Measurements from ENCODE around the gene ANO6. TPM values are rescaled to one million over a fixed set of nuclear protein-coding genes. Genes with fewer than 3 reads are reported as not detected.
A peak's percentile ranks its signal among the peaks of the same experiment; 100 is the strongest.

The ANO6 gene
- total and polyA plus RNA-seq, 4 donors, result 18.6 to 52.3 (median 29.1) TPM

DNA sequence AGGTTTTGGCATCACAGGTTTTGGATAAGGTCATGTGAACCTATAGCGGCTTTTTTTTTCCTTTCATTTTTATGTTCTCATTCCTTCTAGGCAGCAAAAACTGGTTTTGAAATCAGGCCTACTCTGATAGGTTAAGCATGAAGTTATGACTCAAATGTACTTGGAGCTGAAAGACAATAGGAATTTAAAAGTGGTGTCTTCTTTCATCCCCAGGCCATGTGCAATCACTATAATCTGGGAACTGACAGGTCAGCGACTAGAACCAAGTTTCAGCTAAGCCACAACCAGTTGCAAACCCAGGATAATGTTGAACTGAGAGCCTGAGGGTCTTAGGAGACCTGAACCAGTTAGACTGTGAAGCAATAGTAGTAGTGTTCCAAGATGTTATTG is 74.3 kb downstream of the ANO6 start (continued):
- no peak for TF ChIP-seq CTCF (IDR thresholded peaks at IDR 0.05; ENCODE audit: low read depth, low read length, missing input control)

- DNase-seq (ENCODE audit: low spot score), result no peak
- H3K4me3 ChIP-seq (ENCODE audit: low read depth in 1 of 3, low read length in 3 of 3), result no peak overlapping the region
- no peak overlapping the region for H3K27ac ChIP-seq (ENCODE audit: low read depth in 1 of 2, low read length in 2 of 2)
- peaks cover 0 to 7% (median 4%) of the 10 kb centered on the region in 4 donors for H3K4me1 ChIP-seq (ENCODE audit: control insufficient read depth in 4 of 4, insufficient read depth in 4 of 4, low read length in 3 of 4)
- no peak overlapping the region for H3K9ac ChIP-seq (ENCODE audit: low read depth in 1 of 2, low read length in 2 of 2)
- WGBS, result 83% methylated on average over 1 of the region's 1 CpG
- TF ChIP-seq CTCF (IDR thresholded peaks at IDR 0.05; ENCODE audit: low read depth, low read length, missing input control) (no peak), HNF4A (conservative IDR thresholded peaks at IDR 0.05) (no peak), EGR1 (IDR thresholded peaks at IDR 0.05; ENCODE audit: low read depth in 2 of 2) (no peak)
- H3K36me3 ChIP-seq (ENCODE audit: control insufficient read depth in 4 of 4, insufficient read depth in 3 of 4, low read depth in 1 of 4, low read length in 3 of 4), result no peaks in the 10 kb centered on the region
- H3K27me3 ChIP-seq (ENCODE audit: control insufficient read depth in 4 of 4, insufficient read depth in 4 of 4, low read length in 3 of 4), result no peaks in the 10 kb centered on the region
- H3K9me3 ChIP-seq (ENCODE audit: control insufficient read depth in 4 of 4, low read length in 3 of 4), result no peaks in the 10 kb centered on the region
Observed at GRCh38 chr12:45291518-45291917, 75.6 kb downstream of the ANO6 start.

DNA sequence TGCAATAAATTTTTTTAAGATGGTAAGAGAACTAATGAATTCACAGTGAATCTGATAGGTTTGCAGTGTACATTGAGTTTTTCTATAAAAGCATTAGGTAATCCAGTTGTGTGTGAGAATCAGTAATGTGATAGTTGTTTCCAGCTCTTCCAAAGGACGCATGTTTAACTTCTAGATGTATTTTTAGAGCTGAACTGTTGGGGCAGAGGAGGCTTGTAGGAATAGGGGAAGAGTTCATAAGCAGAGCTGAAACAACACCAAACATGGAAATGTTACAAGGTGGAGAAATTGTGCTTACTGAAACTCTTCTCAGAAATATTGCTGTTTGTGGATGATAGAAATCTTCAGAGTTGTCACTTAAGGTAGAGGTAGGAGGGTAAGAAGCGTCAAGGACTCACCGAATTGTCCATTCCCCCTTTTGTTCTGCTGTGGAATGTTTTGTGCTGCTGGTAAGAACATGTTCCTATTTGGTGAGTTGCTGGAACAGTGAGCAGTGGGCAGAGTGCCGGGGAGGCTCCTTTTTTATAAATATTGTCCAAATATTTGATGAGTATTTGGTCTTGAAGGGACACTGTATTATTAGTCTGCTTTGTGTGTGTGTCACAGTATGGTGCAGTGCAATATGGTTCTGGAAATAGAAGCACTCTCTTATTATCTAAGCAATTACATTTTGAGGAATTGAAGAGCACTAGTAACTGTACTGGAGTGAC is 76.7 kb downstream of the ANO6 start:
- H3K9me3 ChIP-seq (ENCODE audit: control insufficient read depth in 4 of 4, low read length in 3 of 4), result no peaks in the 10 kb centered on the region
- H3K27ac ChIP-seq (ENCODE audit: low read depth in 1 of 2, low read length in 2 of 2), result no peak overlapping the region
- DNase-seq (ENCODE audit: low spot score), result no peak
- WGBS, result 81% methylated on average over 4 of the region's 4 CpGs
- no peak overlapping the region for H3K4me3 ChIP-seq (ENCODE audit: low read depth in 1 of 3, low read length in 3 of 3)
- TF ChIP-seq FOXA2 (IDR thresholded peaks at IDR 0.05) (no peak), SP1 (IDR thresholded peaks at IDR 0.05) (peak; percentile 43), FOXA1 (IDR thresholded peaks at IDR 0.05) (no peak), GABPA (IDR thresholded peaks at IDR 0.05 in 1 of 2, conservative IDR thresholded peaks at IDR 0.05 in 1 of 2) (no peak)
- no peak overlapping the region for H3K9ac ChIP-seq (ENCODE audit: low read depth in 1 of 2, low read length in 2 of 2)
- H3K4me1 ChIP-seq (ENCODE audit: control insufficient read depth in 4 of 4, insufficient read depth in 4 of 4, low read length in 3 of 4), result peaks cover 0 to 7% (median 4%) of the 10 kb centered on the region in 4 donors
- H3K27me3 ChIP-seq (ENCODE audit: control insufficient read depth in 4 of 4, insufficient read depth in 4 of 4, low read length in 3 of 4), result no peaks in the 10 kb centered on the region
- no peaks in the 10 kb centered on the region for H3K36me3 ChIP-seq (ENCODE audit: control insufficient read depth in 4 of 4, insufficient read depth in 3 of 4, low read depth in 1 of 4, low read length in 3 of 4)

GRCh38 chr12:45294906-45295305 is 79.0 kb downstream of the ANO6 start:
- Histone ChIP-seq H3K36me3 (ENCODE audit: control insufficient read depth in 4 of 4, insufficient read depth in 3 of 4, low read depth in 1 of 4, low read length in 3 of 4) (no peaks in the 10 kb centered on the region), H3K9me3 (ENCODE audit: control insufficient read depth in 4 of 4, low read length in 3 of 4) (no peaks in the 10 kb centered on the region), H3K27ac (ENCODE audit: low read depth in 1 of 2, low read length in 2 of 2) (no peak overlapping the region), H3K27me3 (ENCODE audit: control insufficient read depth in 4 of 4, insufficient read depth in 4 of 4, low read length in 3 of 4) (no peaks in the 10 kb centered on the region), H3K4me3 (ENCODE audit: low read depth in 1 of 3, low read length in 3 of 3) (no peak overlapping the region), H3K9ac (ENCODE audit: low read depth in 1 of 2, low read length in 2 of 2) (no peak overlapping the region), H3K4me1 (ENCODE audit: control insufficient read depth in 4 of 4, insufficient read depth in 4 of 4, low read length in 3 of 4) (peaks cover 0 to 7% (median 5%) of the 10 kb centered on the region in 4 donors)
- WGBS, result 96% methylated on average over 5 of the region's 5 CpGs
- no peak for DNase-seq (ENCODE audit: low spot score)
- TF ChIP-seq, protein P1, sequence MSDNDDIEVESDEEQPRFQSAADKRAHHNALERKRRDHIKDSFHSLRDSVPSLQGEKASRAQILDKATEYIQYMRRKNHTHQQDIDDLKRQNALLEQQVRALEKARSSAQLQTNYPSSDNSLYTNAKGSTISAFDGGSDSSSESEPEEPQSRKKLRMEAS (IDR thresholded peaks at IDR 0.05), result no peak
- TF ChIP-seq RXRA (IDR thresholded peaks at IDR 0.05) (no peak), CTCF (IDR thresholded peaks at IDR 0.05; ENCODE audit: low read depth, low read length, missing input control) (no peak), FOXA1 (IDR thresholded peaks at IDR 0.05) (no peak), JUND (IDR thresholded peaks at IDR 0.05) (no peak), HNF4A (conservative IDR thresholded peaks at IDR 0.05) (no peak), GABPA (IDR thresholded peaks at IDR 0.05 in 1 of 2, conservative IDR thresholded peaks at IDR 0.05 in 1 of 2) (no peak), RAD21 (IDR thresholded peaks at IDR 0.05) (no peak), HNF4G (IDR thresholded peaks at IDR 0.05) (no peak)
- TF ChIP-seq, protein P2, sequence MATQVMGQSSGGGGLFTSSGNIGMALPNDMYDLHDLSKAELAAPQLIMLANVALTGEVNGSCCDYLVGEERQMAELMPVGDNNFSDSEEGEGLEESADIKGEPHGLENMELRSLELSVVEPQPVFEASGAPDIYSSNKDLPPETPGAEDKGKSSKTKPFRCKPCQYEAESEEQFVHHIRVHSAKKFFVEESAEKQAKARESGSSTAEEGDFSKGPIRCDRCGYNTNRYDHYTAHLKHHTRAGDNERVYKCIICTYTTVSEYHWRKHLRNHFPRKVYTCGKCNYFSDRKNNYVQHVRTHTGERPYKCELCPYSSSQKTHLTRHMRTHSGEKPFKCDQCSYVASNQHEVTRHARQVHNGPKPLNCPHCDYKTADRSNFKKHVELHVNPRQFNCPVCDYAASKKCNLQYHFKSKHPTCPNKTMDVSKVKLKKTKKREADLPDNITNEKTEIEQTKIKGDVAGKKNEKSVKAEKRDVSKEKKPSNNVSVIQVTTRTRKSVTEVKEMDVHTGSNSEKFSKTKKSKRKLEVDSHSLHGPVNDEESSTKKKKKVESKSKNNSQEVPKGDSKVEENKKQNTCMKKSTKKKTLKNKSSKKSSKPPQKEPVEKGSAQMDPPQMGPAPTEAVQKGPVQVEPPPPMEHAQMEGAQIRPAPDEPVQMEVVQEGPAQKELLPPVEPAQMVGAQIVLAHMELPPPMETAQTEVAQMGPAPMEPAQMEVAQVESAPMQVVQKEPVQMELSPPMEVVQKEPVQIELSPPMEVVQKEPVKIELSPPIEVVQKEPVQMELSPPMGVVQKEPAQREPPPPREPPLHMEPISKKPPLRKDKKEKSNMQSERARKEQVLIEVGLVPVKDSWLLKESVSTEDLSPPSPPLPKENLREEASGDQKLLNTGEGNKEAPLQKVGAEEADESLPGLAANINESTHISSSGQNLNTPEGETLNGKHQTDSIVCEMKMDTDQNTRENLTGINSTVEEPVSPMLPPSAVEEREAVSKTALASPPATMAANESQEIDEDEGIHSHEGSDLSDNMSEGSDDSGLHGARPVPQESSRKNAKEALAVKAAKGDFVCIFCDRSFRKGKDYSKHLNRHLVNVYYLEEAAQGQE (IDR thresholded peaks at IDR 0.05), result no peak
- TF ChIP-seq, protein P3, sequence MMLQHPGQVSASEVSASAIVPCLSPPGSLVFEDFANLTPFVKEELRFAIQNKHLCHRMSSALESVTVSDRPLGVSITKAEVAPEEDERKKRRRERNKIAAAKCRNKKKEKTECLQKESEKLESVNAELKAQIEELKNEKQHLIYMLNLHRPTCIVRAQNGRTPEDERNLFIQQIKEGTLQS (IDR thresholded peaks at IDR 0.05), result no peak

All from liver (tissue), 9 donors.